Activated CD4-positive, alpha-beta T cell treated with anti-CD3 and anti-CD28 coated beads for 36 hours (primary cell): ENCODE data around the gene PALLD. TPM values are rescaled to one million over a fixed set of nuclear protein-coding genes. Genes with fewer than 3 reads are reported as not detected.

Source experiments
- ATAC-seq: fragments of 200-7000 bp; cut with Tn5 transposase; one replicate; pipeline ENCODE4 v1.10.0; 2021; ENCODE audit warnings: mild to moderate bottlenecking, moderate library complexity
- CTCF ChIA-PET: fragments of 350-600 bp; sonication (Branson Sonifier 250); formaldehyde crosslinking; loops from one replicate; lab custom pipeline; 2021; ENCODE audit warnings: antibody characterized with exemption; lab: Charles Lee
- POLR2A ChIA-PET: fragments of 350-600 bp; sonication (Branson Sonifier 250); formaldehyde crosslinking; loops from one replicate; lab custom pipeline; 2021; ENCODE audit warnings: antibody characterized with exemption, inconsistent platforms; lab: Charles Lee
- DNase-seq: peaks from one replicate; pipeline ENCODE4 v3.0.0-alpha.2; 2020
- H3K27ac Mint-ChIP-seq: one replicate; pipeline ENCODE4 v1.8.0; 2021; ENCODE audit warnings: mixed read lengths
- H3K27me3 Mint-ChIP-seq: one replicate; pipeline ENCODE4 v1.8.0; 2021; ENCODE audit warnings: mixed read lengths
- H3K36me3 Mint-ChIP-seq: one replicate; pipeline ENCODE4 v1.8.0; 2021; ENCODE audit warnings: low read depth, mixed read lengths
- H3K4me1 Mint-ChIP-seq: one replicate; pipeline ENCODE4 v1.8.0; 2021; ENCODE audit warnings: mixed read lengths
- H3K4me3 Mint-ChIP-seq: one replicate; pipeline ENCODE4 v1.8.0; 2021; ENCODE audit warnings: mild to moderate bottlenecking, moderate library complexity, mixed read lengths
- H3K9me3 Mint-ChIP-seq: one replicate; pipeline ENCODE4 v1.8.0; 2021; ENCODE audit warnings: low read depth, mixed read lengths
- intact Hi-C, 2 experiments: fragments of 100-400 bp; cut with DNase I in 1 of 2; cut with micrococcal nuclease in 1 of 2; formaldehyde crosslinking; loops; one replicate each; pipeline versions ENCODE4 v1.14.2 to v1.15.1; 2022 to 2024; cut with DNase I, micrococcal nuclease
- total RNA-seq, 2 experiments: library from RNA; stranded (reverse); gene quantifications; one replicate each; pipeline ENCODE4 v1.2.3, GENCODE V29; 2021

PALLD gene
- total RNA-seq, 2 experiments from 2014 or later, result 9.5 to 11.0 TPM

- POLR2A ChIA-PET, result no interaction called here
- intact Hi-C loops, result no loop called here
- CTCF ChIA-PET, result interaction anchor here (0.5 to 1.2 kb wide), 2 partner anchors 8 to 421 kb away, joined by 3 read pairs; no protein-coding TSS in a partner anchor
- ATAC-seq (peak; percentile 61), DNase-seq (no peak)
- peaks cover 15% of the 10 kb centered on the region for H3K27me3 Mint-ChIP-seq
- H3K4me1 Mint-ChIP-seq, result no peaks in the 10 kb centered on the region
- H3K9me3 Mint-ChIP-seq, result no peaks in the 10 kb centered on the region
- H3K36me3 Mint-ChIP-seq, result no peaks in the 10 kb centered on the region
- H3K27ac Mint-ChIP-seq, result no peak overlapping the region
- H3K4me3 Mint-ChIP-seq, result no peak overlapping the region
Observed at GRCh38 chr4:168560184-168561180, 63.6 kb downstream of the PALLD start.

GRCh38 chr4:168562041-168562571 is 65.3 kb downstream of the PALLD start:
- H3K4me1 Mint-ChIP-seq, result no peaks in the 10 kb centered on the region
- peaks cover 15% of the 10 kb centered on the region for H3K27me3 Mint-ChIP-seq
- DNase-seq, result no peak
- ATAC-seq, result no peak
- H3K9me3 Mint-ChIP-seq, result no peaks in the 10 kb centered on the region
- POLR2A ChIA-PET, result no interaction called here
- H3K4me3 Mint-ChIP-seq, result no peak overlapping the region
- CTCF ChIA-PET, result interaction anchor here (0.6 kb wide), 1 partner anchor 494 kb away, joined by 4 read pairs; no protein-coding TSS in a partner anchor
- no peaks in the 10 kb centered on the region for H3K36me3 Mint-ChIP-seq
- intact Hi-C loops, result no loop called here
- no peak overlapping the region for H3K27ac Mint-ChIP-seq

GRCh38 chr4:168564023-168564422 is 67.2 kb downstream of the PALLD start:
- POLR2A ChIA-PET, result no interaction called here
- no peak overlapping the region for H3K27ac Mint-ChIP-seq

GRCh38 chr4:168565130-168565529 is 68.3 kb downstream of the PALLD start:
- ATAC-seq, result no peak
- H3K27ac Mint-ChIP-seq, result no peak overlapping the region
- DNase-seq, result no peak
- ChIA-PET CTCF (interaction anchor here (0.7 kb wide), 1 partner anchor 516 kb away, joined by 3 read pairs; no protein-coding TSS in a partner anchor), POLR2A (no interaction called here)
- H3K4me3 Mint-ChIP-seq, result no peak overlapping the region
- peaks cover 12% of the 10 kb centered on the region for H3K4me1 Mint-ChIP-seq
- intact Hi-C loops, result no loop called here
- no peaks in the 10 kb centered on the region for H3K36me3 Mint-ChIP-seq
- peaks cover 6% of the 10 kb centered on the region for H3K27me3 Mint-ChIP-seq
- no peaks in the 10 kb centered on the region for H3K9me3 Mint-ChIP-seq

More at GRCh38 chr4:168564023-168564422, 67.2 kb downstream of the PALLD start:
- Mint-ChIP-seq H3K27me3 (peaks cover 6% of the 10 kb centered on the region), H3K36me3 (no peaks in the 10 kb centered on the region), H3K4me1 (peaks cover 3% of the 10 kb centered on the region), H3K9me3 (no peaks in the 10 kb centered on the region), H3K4me3 (no peak overlapping the region)
- CTCF ChIA-PET, result no interaction called here
- intact Hi-C loops, result no loop called here
- ATAC-seq (no peak), DNase-seq (no peak)

GRCh38 chr4:168566726-168567125 is 69.9 kb downstream of the PALLD start:
- DNase-seq (no peak), ATAC-seq (no peak)
- ChIA-PET CTCF (interaction anchor here (1.0 kb wide), 2 partner anchors 8 to 11 kb away, joined by 3 to 4 read pairs; no protein-coding TSS in a partner anchor), POLR2A (no interaction called here)
- H3K36me3 Mint-ChIP-seq, result no peaks in the 10 kb centered on the region
- no peaks in the 10 kb centered on the region for H3K9me3 Mint-ChIP-seq
- intact Hi-C loops, result no loop called here
- H3K27me3 Mint-ChIP-seq, result peaks cover 9% of the 10 kb centered on the region
- H3K27ac Mint-ChIP-seq, result no peak overlapping the region
- no peak overlapping the region for H3K4me3 Mint-ChIP-seq
- peaks cover 13% of the 10 kb centered on the region for H3K4me1 Mint-ChIP-seq

DNA sequence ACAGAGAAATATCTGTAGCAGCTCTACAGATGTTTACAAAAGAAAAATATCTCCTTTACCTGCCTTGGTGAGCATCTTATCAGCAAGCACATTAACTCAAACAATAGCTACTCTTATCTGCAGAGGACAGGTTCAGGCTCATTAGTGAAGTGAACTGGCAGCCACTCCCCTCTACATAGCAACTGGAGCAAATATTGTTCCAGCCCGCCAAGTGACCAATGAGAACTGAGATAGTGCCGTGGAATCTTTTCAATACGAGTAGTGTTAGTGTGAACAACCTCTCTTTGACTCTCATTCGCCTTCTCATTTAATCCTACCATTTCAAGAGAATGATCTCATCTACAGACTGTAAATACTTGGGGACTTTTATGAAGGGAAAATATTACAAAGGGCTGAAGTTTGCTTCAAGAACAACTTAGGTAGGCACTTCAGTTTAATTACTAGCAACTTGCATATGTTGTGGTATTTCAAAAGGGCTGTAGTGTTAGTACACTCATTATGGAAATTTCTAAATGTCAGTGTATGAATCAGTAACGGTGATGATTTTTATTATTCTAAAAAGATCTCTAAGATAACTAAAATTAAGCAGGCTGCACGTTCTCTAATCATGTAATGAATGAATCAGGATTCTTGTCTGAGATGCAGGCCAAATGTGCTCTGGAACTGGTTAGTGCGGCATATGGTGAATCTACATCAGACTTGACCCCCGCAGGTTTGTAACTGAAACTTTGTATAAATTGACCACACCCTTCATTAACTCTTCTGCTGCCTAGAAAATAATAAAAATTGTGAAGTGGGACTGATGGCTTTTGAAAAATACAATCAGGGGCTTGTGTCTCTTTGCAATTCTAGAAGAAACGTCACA is 72.4 kb downstream of the PALLD start:
- H3K4me3 Mint-ChIP-seq, result no peak overlapping the region
- intact Hi-C loops, result no loop called here
- H3K27ac Mint-ChIP-seq, result peak overlapping the region; percentile 45
- H3K36me3 Mint-ChIP-seq, result no peaks in the 10 kb centered on the region
- CTCF ChIA-PET, result no interaction called here
- POLR2A ChIA-PET, result no interaction called here
- H3K9me3 Mint-ChIP-seq, result no peaks in the 10 kb centered on the region
- H3K4me1 Mint-ChIP-seq, result peaks cover 20% of the 10 kb centered on the region
- ATAC-seq (peak; percentile 93), DNase-seq (peak; percentile 41)
- peaks cover 4% of the 10 kb centered on the region for H3K27me3 Mint-ChIP-seq

DNA sequence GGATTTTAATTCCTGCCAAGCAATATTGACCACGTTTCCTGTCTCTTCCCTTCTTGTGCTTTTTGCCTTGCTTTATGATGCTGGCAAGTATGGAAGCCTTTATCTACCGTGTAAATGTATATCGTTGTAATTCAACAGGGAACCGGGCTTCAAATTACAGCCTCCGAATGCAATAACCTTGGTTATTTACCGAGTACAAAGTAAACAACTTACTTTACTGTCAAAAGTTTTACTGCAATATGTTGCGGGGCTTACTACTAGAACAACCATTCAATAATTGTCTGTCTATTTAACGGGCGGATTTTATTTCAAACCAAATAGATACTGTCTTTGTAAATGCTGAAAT is 73.1 kb downstream of the PALLD start:
- Mint-ChIP-seq H3K36me3 (no peaks in the 10 kb centered on the region), H3K9me3 (no peaks in the 10 kb centered on the region), H3K27me3 (peaks cover 4% of the 10 kb centered on the region), H3K4me1 (peaks cover 22% of the 10 kb centered on the region), H3K4me3 (no peak overlapping the region), H3K27ac (no peak overlapping the region)
- ATAC-seq (no peak), DNase-seq (no peak)
- ChIA-PET CTCF (no interaction called here), POLR2A (no interaction called here)
- intact Hi-C loops, result no loop called here

GRCh38 chr4:168570466-168570865 is 73.6 kb downstream of the PALLD start:
- no peaks in the 10 kb centered on the region for H3K36me3 Mint-ChIP-seq
- intact Hi-C loops, result no loop called here
- peaks cover 2% of the 10 kb centered on the region for H3K27me3 Mint-ChIP-seq
- DNase-seq (no peak), ATAC-seq (no peak)
- ChIA-PET POLR2A (no interaction called here), CTCF (no interaction called here)
- H3K4me1 Mint-ChIP-seq, result peaks cover 25% of the 10 kb centered on the region
- H3K27ac Mint-ChIP-seq, result no peak overlapping the region
- H3K9me3 Mint-ChIP-seq, result peaks cover 2% of the 10 kb centered on the region
- no peak overlapping the region for H3K4me3 Mint-ChIP-seq

DNA sequence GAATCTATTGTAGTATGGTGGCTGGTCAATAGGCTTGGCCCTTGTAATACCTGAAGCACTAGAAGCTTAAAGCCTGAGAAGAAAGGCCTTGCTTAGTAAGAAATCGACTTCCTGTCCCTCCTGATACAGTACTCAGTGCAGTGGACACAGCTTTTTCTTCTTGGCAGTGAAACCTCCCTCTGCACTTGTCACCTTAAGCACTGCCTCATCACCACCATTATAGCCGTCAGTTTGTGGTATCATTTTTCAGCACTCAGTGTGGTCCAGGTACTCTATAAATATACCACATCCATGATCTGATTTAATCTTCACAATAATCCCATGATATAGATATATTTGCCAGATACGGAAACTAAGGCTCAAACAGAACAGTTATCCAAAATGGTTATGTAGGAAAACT is 75.2 kb downstream of the PALLD start:
- H3K36me3 Mint-ChIP-seq, result no peaks in the 10 kb centered on the region
- ATAC-seq, result no peak
- intact Hi-C loops, result no loop called here
- H3K4me1 Mint-ChIP-seq, result peaks cover 25% of the 10 kb centered on the region
- ChIA-PET CTCF (no interaction called here), POLR2A (no interaction called here)
- peaks cover 2% of the 10 kb centered on the region for H3K9me3 Mint-ChIP-seq
- no peak overlapping the region for H3K4me3 Mint-ChIP-seq
- no peak overlapping the region for H3K27ac Mint-ChIP-seq
- DNase-seq, result no peak
- peaks cover 2% of the 10 kb centered on the region for H3K27me3 Mint-ChIP-seq

GRCh38 chr4:168573870-168574269 is 77.0 kb downstream of the PALLD start:
- Mint-ChIP-seq H3K9me3 (peaks cover 2% of the 10 kb centered on the region), H3K27ac (no peak overlapping the region), H3K36me3 (no peaks in the 10 kb centered on the region), H3K4me1 (peaks cover 23% of the 10 kb centered on the region), H3K4me3 (no peak overlapping the region), H3K27me3 (peaks cover 2% of the 10 kb centered on the region)
- ChIA-PET POLR2A (no interaction called here), CTCF (no interaction called here)
- DNase-seq (no peak), ATAC-seq (no peak)
- intact Hi-C loops, result no loop called here

DNA sequence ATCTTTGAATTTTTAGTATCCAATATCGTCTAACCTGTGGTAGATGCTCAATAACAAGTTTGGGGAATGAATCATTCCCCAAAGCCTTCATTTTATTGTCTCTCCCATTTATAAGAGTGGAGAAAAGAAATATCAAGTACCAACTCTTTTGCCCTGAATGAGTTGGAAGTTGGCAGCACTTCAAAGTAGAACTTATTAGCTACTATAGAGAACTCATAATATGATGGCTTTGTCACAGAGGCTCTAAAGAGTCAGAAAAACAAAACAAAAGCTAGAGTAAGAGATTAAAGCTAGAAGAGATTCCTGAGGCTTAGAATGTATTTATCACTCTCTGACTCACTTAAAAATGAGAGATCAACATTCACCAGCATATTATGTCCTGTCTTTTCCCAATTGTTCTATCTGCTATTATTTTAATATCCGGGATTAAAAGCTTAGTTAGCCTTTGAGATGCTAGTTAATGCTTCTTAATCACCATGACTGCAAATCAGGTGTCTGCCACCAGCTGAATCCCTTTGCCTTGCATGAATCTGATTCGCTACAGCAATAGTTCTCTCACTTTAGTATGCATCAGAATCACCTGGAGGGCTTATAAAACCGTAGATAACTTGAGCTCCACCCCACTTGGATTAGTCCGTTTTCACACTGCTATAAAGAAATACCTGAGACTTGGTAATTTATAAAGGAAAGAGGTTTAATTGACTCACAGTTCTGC is 77.9 kb downstream of the PALLD start:
- Mint-ChIP-seq H3K4me1 (peaks cover 16% of the 10 kb centered on the region), H3K9me3 (peaks cover 2% of the 10 kb centered on the region), H3K4me3 (no peak overlapping the region), H3K27me3 (peaks cover 2% of the 10 kb centered on the region), H3K27ac (no peak overlapping the region), H3K36me3 (no peaks in the 10 kb centered on the region)
- ATAC-seq (no peak), DNase-seq (no peak)
- intact Hi-C loops, result no loop called here
- CTCF ChIA-PET, result interaction anchor here (0.8 to 1.0 kb wide), 3 partner anchors 8 to 65 kb away, joined by 3 to 4 read pairs (median 3); no protein-coding TSS in a partner anchor
- POLR2A ChIA-PET, result no interaction called here
